Measurements from ENCODE around the gene CA10. TPM values are rescaled to one million over a fixed set of nuclear protein-coding genes. Genes with fewer than 3 reads are reported as not detected.

Gene CA10
- total RNA-seq, 4 donors from 2014 or later: not detected

GRCh38 chr17:52049496-52049895 is 109.0 kb downstream of the CA10 start:
- ATAC-seq (ENCODE audit: low FRiP score) (no peak), DNase-seq (ENCODE audit: low spot score) (no peak)
- no peak for TF ChIP-seq CTCF (IDR thresholded peaks at IDR 0.05)

- no peak for TF ChIP-seq CTCF (IDR thresholded peaks at IDR 0.05)
- DNase-seq (ENCODE audit: low spot score): no peak
- ATAC-seq (ENCODE audit: low FRiP score): no peak
Measured at GRCh38 chr17:52049051-52049450, 109.5 kb downstream of the CA10 start.

GRCh38 chr17:52048137-52048898 is 110.2 kb downstream of the CA10 start:
- no peak for DNase-seq (ENCODE audit: low spot score)
- TF ChIP-seq CTCF (IDR thresholded peaks at IDR 0.05): no peak
- ATAC-seq (ENCODE audit: low FRiP score): no peak

- no peak for DNase-seq (ENCODE audit: low spot score)
- ATAC-seq (ENCODE audit: low FRiP score): no peak
- no peak for TF ChIP-seq CTCF (IDR thresholded peaks at IDR 0.05)
Measured at GRCh38 chr17:52047086-52047485, 111.4 kb downstream of the CA10 start.

GRCh38 chr17:52041123-52041617 is 117.3 kb downstream of the CA10 start:
- no peak for TF ChIP-seq CTCF (IDR thresholded peaks at IDR 0.05)
- ATAC-seq (ENCODE audit: low FRiP score) (no peak), DNase-seq (ENCODE audit: low spot score) (no peak)

GRCh38 chr17:52036416-52036815 is 122.1 kb downstream of the CA10 start:
- ATAC-seq (ENCODE audit: low FRiP score) (no peak), DNase-seq (ENCODE audit: low spot score) (no peak)
- TF ChIP-seq CTCF (IDR thresholded peaks at IDR 0.05): no peak

- ATAC-seq (ENCODE audit: low FRiP score) (no peak), DNase-seq (ENCODE audit: low spot score) (no peak)
- TF ChIP-seq CTCF (IDR thresholded peaks at IDR 0.05): no peak
Measured at GRCh38 chr17:52035336-52035915, 123.1 kb downstream of the CA10 start.
